CD14-positive monocyte (primary cell): ENCODE results near the gene BICDL1. TPM values are rescaled to one million over a fixed set of nuclear protein-coding genes. Genes with fewer than 3 reads are reported as not detected.

Source experiments
- DNase-seq, 3 donors: peaks; one replicate each; pipeline ENCODE4 v3.0.0-alpha.2; 2011 to 2022
- H2AFZ ChIP-seq: 2 replicates; pipeline ENCODE4 v1.6.0; 2012; ENCODE audit warnings: mild to moderate bottlenecking, low read depth, low read length, inconsistent platforms; ENCODE audit not compliant: insufficient read depth, poor library complexity, severe bottlenecking
- H3K27ac ChIP-seq, 2 donors: 1 replicate in 1 of 2; 2 replicates in 1 of 2; pipeline ENCODE4 v1.5.1; 2012 to 2013; ENCODE audit warnings: low read length in 2 of 2, control low read depth in 1 of 2, inconsistent platforms in 1 of 2, low read depth in 1 of 2, mild to moderate bottlenecking in 1 of 2
- H3K27me3 ChIP-seq, 2 donors: one replicate each; pipeline versions ENCODE4 v1.6.0 to v1.6.1; 2011 to 2013; ENCODE audit warnings: low read length in 2 of 2; ENCODE audit not compliant: control insufficient read depth in 2 of 2, insufficient read depth in 2 of 2
- H3K36me3 ChIP-seq, 2 donors: replicated peaks in 1 of 2; 1 replicate in 1 of 2; 2 replicates in 1 of 2; pipeline versions ENCODE4 v1.5.1 to v1.6.1; 2012 to 2013; ENCODE audit warnings: low read length in 2 of 2, control low read depth in 1 of 2, inconsistent platforms in 1 of 2, mild to moderate bottlenecking in 1 of 2; ENCODE audit not compliant: insufficient read depth in 2 of 2, control insufficient read depth in 1 of 2
- H3K4me1 ChIP-seq, 2 donors: 1 replicate in 1 of 2; 2 replicates in 1 of 2; pipeline versions ENCODE4 v1.5.1 to v1.6.1; 2012 to 2013; ENCODE audit warnings: low read length in 2 of 2, control low read depth in 1 of 2, inconsistent platforms in 1 of 2, mild to moderate bottlenecking in 1 of 2, moderate library complexity in 1 of 2; ENCODE audit not compliant: insufficient read depth in 2 of 2, control insufficient read depth in 1 of 2
- H3K4me2 ChIP-seq: replicated peaks from 2 replicates; pipeline ENCODE3; 2012; ENCODE audit warnings: low read length, moderate library complexity, mild to moderate bottlenecking; ENCODE audit not compliant: poor library complexity, severe bottlenecking; ENCODE audit errors: extremely low read depth
- H3K4me3 ChIP-seq, 3 experiments: fragments of 200-600 bp in 1 of 3; sonication (generic) in 1 of 3; replicated peaks in 1 of 3; 1 replicate in 2 of 3; 2 replicates in 1 of 3; pipeline ENCODE4 v1.5.1; 2011 to 2013; ENCODE audit warnings: low read length in 3 of 3, mild to moderate bottlenecking in 3 of 3, control low read depth in 2 of 3, low read depth in 2 of 3, inconsistent platforms in 1 of 3, moderate library complexity in 1 of 3
- H3K79me2 ChIP-seq: 2 replicates; pipeline ENCODE4 v1.6.0; 2012; ENCODE audit warnings: mild to moderate bottlenecking, control low read depth, inconsistent platforms, low read length, moderate library complexity; ENCODE audit not compliant: insufficient read depth
- H3K9ac ChIP-seq: 2 replicates; pipeline ENCODE4 v1.6.0; 2017; ENCODE audit warnings: low read length, mild to moderate bottlenecking; ENCODE audit not compliant: insufficient read depth, poor library complexity, severe bottlenecking
- H3K9me3 ChIP-seq, 2 donors: replicated peaks in 1 of 2; 1 replicate in 1 of 2; 2 replicates in 1 of 2; pipeline versions ENCODE4 v1.5.1 to v1.6.1; 2012 to 2013; ENCODE audit warnings: low read length in 2 of 2, control low read depth in 1 of 2; ENCODE audit not compliant: control insufficient read depth in 1 of 2, insufficient read depth in 1 of 2
- H4K20me1 ChIP-seq: 2 replicates; pipeline ENCODE4 v1.6.0; 2012; ENCODE audit warnings: mild to moderate bottlenecking, low read length, control low read depth, moderate library complexity; ENCODE audit not compliant: insufficient read depth
- H3K27ac Mint-ChIP-seq, 7 donors: one replicate each; pipeline ENCODE4 v1.8.0; 2020; ENCODE audit warnings: mild to moderate bottlenecking in 7 of 7, mixed read lengths in 7 of 7, moderate library complexity in 6 of 7, inconsistent platforms in 2 of 7
- H3K27me3 Mint-ChIP-seq, 3 donors: one replicate each; pipeline ENCODE4 v1.8.0; 2021 to 2022; ENCODE audit warnings: low read depth in 3 of 3, mild to moderate bottlenecking in 3 of 3, mixed read lengths in 3 of 3, moderate library complexity in 3 of 3, inconsistent platforms in 1 of 3
- H3K36me3 Mint-ChIP-seq, 2 donors: one replicate each; pipeline ENCODE4 v1.8.0; 2020; ENCODE audit warnings: mixed read lengths in 2 of 2, inconsistent platforms in 1 of 2, mild to moderate bottlenecking in 1 of 2
- H3K4me1 Mint-ChIP-seq: one replicate; pipeline ENCODE4 v1.8.0; 2020; ENCODE audit warnings: mild to moderate bottlenecking, mixed read lengths
- H3K4me3 Mint-ChIP-seq, 2 donors: one replicate each; pipeline ENCODE4 v1.8.0; 2020; ENCODE audit warnings: mild to moderate bottlenecking in 2 of 2, mixed read lengths in 2 of 2, moderate library complexity in 1 of 2
- H3K9me3 Mint-ChIP-seq, 7 donors: one replicate each; pipeline ENCODE4 v1.8.0; 2020 to 2022; ENCODE audit warnings: mixed read lengths in 7 of 7, mild to moderate bottlenecking in 6 of 7, moderate library complexity in 6 of 7, inconsistent platforms in 2 of 7
- WGBS: methylation state at CpG from one replicate; pipeline ENCODE4 v1.1.5; 2013; ENCODE audit warnings: missing lambda C conversion rate; ENCODE audit not compliant: insufficient coverage; 5-methylcytosine and 5-hydroxymethylcytosine counted together
- intact Hi-C, 2 donors: fragments of 100-400 bp; cut with micrococcal nuclease; formaldehyde crosslinking; loops; one replicate each; pipeline versions ENCODE4 v1.15.0 to v1.15.1; 2023
- polyA plus RNA-seq, 3 donors: library from polyadenylated mRNA; depleted of rRNA in 1 of 3; unstranded in 2 of 3; stranded (reverse) in 1 of 3; fragments of 300-500 nt in 2 of 3; fragments of >200 nt in 1 of 3; fragmentation: Illumina TruSeq in 2 of 3; gene quantifications; 1 replicate in 2 of 3; 2 replicates in 1 of 3; pipeline ENCODE4 v1.2.3, GENCODE V29; 2012 to 2021
- TF ChIP-seq, protein P1 (sequence below): fragments of 200-600 bp; IDR thresholded peaks from one replicate; pipeline ENCODE4 v1.8.0; 2022; ENCODE audit warnings: antibody characterized with exemption, mild to moderate bottlenecking

Gene BICDL1
- polyA plus RNA-seq, 3 donors = 0.13 TPM; not detected in 2

DNA sequence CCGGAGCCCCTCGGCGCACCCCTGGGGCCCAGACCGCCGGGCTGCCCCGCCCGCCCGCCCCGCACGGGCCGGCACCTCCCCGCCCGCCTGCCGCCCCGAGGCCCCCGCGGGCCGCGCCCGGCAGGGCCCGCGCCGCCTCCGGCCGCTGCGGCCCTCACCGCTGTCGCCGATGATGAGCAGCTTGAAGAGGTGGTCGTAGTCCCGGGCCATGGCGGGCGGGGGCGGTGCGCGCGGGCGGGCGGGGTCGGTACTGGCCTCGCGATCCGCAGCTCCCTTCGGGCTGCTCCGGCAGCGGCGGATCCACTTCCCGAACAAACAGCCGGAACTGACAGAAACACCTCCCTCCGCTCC is 127.4 kb downstream of the BICDL1 start, which contains the start of gene RAB35:
RAB35 (minus strand) TSS at position 313 of the 351 bp plus-strand sequence; CDS start at position 210, 103 bp downstream.
- no peak for DNase-seq
- H3K27me3 Mint-ChIP-seq = no peaks in the 10 kb centered on the region
- peaks cover 55 to 72% of the 10 kb centered on the region in 2 donors for H3K4me1 ChIP-seq
- peak within 1 kb of the TSS; percentile 75 to 97 (median 91) for H3K4me3 ChIP-seq
- no peaks in the 10 kb centered on the region for H3K27me3 ChIP-seq
- WGBS = 0% methylated on average over 48 of the region's 50 CpGs
- peaks cover 0 to 5% (median 0%) of the 10 kb centered on the region in 7 donors for H3K9me3 Mint-ChIP-seq
- peaks cover 79% of the 10 kb centered on the region for H3K4me1 Mint-ChIP-seq
- H3K79me2 ChIP-seq = peaks cover 62% of the 10 kb centered on the region
- H3K9me3 ChIP-seq = peaks cover 0 to 3% of the 10 kb centered on the region in 2 donors
- peak within 1 kb of the TSS; percentile 96 to 99 for H3K4me3 Mint-ChIP-seq
- H3K4me2 ChIP-seq = peak within 1 kb of the TSS; percentile 89
- H4K20me1 ChIP-seq = peaks cover 69% of the 10 kb centered on the region
- peak within 1 kb of the TSS; percentile 85 to 97 (median 94) for H3K27ac Mint-ChIP-seq
- H3K36me3 Mint-ChIP-seq = peaks cover 19 to 41% of the 10 kb centered on the region in 2 donors
- H3K9ac ChIP-seq = peak within 1 kb of the TSS; percentile 80
- TF ChIP-seq, protein P1, sequence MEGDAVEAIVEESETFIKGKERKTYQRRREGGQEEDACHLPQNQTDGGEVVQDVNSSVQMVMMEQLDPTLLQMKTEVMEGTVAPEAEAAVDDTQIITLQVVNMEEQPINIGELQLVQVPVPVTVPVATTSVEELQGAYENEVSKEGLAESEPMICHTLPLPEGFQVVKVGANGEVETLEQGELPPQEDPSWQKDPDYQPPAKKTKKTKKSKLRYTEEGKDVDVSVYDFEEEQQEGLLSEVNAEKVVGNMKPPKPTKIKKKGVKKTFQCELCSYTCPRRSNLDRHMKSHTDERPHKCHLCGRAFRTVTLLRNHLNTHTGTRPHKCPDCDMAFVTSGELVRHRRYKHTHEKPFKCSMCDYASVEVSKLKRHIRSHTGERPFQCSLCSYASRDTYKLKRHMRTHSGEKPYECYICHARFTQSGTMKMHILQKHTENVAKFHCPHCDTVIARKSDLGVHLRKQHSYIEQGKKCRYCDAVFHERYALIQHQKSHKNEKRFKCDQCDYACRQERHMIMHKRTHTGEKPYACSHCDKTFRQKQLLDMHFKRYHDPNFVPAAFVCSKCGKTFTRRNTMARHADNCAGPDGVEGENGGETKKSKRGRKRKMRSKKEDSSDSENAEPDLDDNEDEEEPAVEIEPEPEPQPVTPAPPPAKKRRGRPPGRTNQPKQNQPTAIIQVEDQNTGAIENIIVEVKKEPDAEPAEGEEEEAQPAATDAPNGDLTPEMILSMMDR = no peak
- peak within 1 kb of the TSS; percentile 88 to 91 for H3K27ac ChIP-seq
- intact Hi-C loops = loop anchor here in 1 of 2 donors (5.0 kb wide), 1 partner anchor 86 kb away; the partner anchor contains the start of gene RPLP0
- peak within 1 kb of the TSS; percentile 88 for H2AFZ ChIP-seq
- peaks cover 0 to 14% of the 10 kb centered on the region in 2 donors for H3K36me3 ChIP-seq

DNA sequence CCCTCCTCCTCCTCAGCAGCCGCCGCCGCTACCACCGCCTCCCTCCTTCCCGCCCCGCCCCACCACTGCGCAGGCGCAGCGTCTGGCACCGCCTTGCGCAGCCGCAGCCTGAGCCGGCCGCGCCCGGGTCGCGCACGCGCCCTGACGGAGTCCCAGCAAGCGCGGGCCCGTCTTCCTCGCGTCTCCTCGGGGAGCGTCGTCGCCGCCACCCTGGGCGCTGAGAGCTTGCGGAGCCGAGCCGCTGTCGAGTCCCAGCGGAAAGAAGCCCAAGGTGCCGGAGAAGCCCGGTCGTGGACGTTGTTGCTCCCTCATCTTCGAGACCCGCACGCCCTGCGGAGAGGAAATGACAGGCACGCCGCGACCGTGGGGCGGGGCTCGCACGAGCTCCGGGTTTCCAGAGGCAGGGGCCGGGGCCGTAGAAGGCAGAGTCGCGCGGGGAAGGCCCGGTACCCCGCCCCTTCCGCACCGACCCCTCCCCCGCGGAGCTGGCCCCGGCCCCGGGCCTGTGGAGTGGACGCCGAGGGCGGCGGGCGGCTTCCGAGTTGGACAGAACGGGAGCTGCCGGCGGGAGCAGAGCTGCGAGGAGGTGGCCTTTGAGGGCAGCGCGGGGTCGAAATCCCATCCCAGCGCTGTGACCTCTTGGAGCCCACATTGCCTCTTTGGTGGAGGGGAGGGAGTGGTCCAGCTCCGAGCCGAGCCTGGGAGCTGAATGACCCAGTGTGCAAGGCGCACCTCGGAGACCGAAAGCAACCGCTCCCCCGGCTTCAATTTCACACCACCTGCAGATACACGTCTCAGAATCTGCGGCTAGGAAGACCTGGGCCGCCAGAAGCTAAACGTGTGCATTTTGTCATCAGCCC is 128.0 kb downstream of the BICDL1 start:
- Histone ChIP-seq H4K20me1 (peaks cover 66% of the 10 kb centered on the region), H3K79me2 (peaks cover 56% of the 10 kb centered on the region), H3K4me2 (peak overlapping the region; percentile 89), H3K4me1 (peaks cover 49 to 65% of the 10 kb centered on the region in 2 donors), H3K9ac (peak overlapping the region; percentile 80), H3K27ac (peak overlapping the region; percentile 88 to 91), H3K27me3 (no peaks in the 10 kb centered on the region), H2AFZ (peak overlapping the region; percentile 88), H3K36me3 (peaks cover 0 to 14% of the 10 kb centered on the region in 2 donors), H3K4me3 (peak overlapping the region; percentile 65 to 91 (median 75)), H3K9me3 (peaks cover 0 to 3% of the 10 kb centered on the region in 2 donors)
- H3K36me3 Mint-ChIP-seq = peaks cover 19 to 37% of the 10 kb centered on the region in 2 donors
- H3K9me3 Mint-ChIP-seq = peaks cover 0 to 5% (median 0%) of the 10 kb centered on the region in 7 donors
- peak overlapping the region; percentile 85 to 93 for H3K4me3 Mint-ChIP-seq
- DNase-seq = peak; percentile 92 to 94 (median 92)
- under 1% methylated on average over 89 of the region's 91 CpGs for WGBS
- intact Hi-C loops = loop anchor here in 1 of 2 donors (5.0 kb wide), 1 partner anchor 85 kb away; the partner anchor contains the start of gene RPLP0
- H3K4me1 Mint-ChIP-seq = peaks cover 73% of the 10 kb centered on the region
- no peaks in the 10 kb centered on the region for H3K27me3 Mint-ChIP-seq
- H3K27ac Mint-ChIP-seq = peak overlapping the region; percentile 84 to 95 (median 91)
- TF ChIP-seq, protein P1 = no peak
